Cardiac muscle cell (in vitro differentiated cells and primary cell): Measurements from ENCODE around the gene PCDH9. TPM values are rescaled to one million over a fixed set of nuclear protein-coding genes. Genes with fewer than 3 reads are reported as not detected.

Experiments
- DNase-seq, 2 donors: peaks; one replicate each; pipeline versions ENCODE4 v3.0.0 to v3.0.0-alpha.2; 2010 to 2017; ENCODE audit warnings: low read depth in 1 of 2, low spot score in 1 of 2
- H3K27ac ChIP-seq: fragments of 200-600 bp; sonication (generic); 2 replicates; pipeline ENCODE4 v1.5.1; 2016
- H3K27me3 ChIP-seq: fragments of 200-600 bp; sonication (generic); 2 replicates; pipeline ENCODE4 v1.6.0; 2016; ENCODE audit warnings: control low read depth
- H3K36me3 ChIP-seq: fragments of 200-600 bp; sonication (generic); 2 replicates; pipeline ENCODE4 v1.5.1; 2016; ENCODE audit warnings: control low read depth
- H3K4me1 ChIP-seq: fragments of 200-600 bp; sonication (generic); 2 replicates; pipeline ENCODE4 v1.8.1; 2017; ENCODE audit warnings: low read depth, mild to moderate bottlenecking, mixed run types
- H3K4me3 ChIP-seq: fragments of 200-600 bp; sonication (generic); 2 replicates; pipeline ENCODE4 v1.5.1; 2016; ENCODE audit warnings: mild to moderate bottlenecking
- H3K9me3 ChIP-seq: fragments of 200-600 bp; sonication (generic); 2 replicates; pipeline ENCODE4 v1.5.1; 2017; ENCODE audit warnings: low read depth, mild to moderate bottlenecking, control low read depth
- CTCF ChIP-seq: IDR thresholded peaks from 2 replicates; pipeline ENCODE4 v1.5.1; 2012; ENCODE audit warnings: low read depth, mild to moderate bottlenecking, low read length
- polyA plus RNA-seq: library from polyadenylated mRNA; unstranded; fragments of >200 nt; fragmentation: Nextera tagmentation; extraction: Ambion mirVana; gene quantifications from 2 replicates; pipeline ENCODE4 v1.2.1, GENCODE V29; 2016
- total RNA-seq: library from RNA; depleted of rRNA; stranded (reverse); fragments of >200 nt; gene quantifications from 2 replicates; pipeline ENCODE4 v1.2.3, GENCODE V29; 2016

The PCDH9 gene
- total and polyA plus RNA-seq, 2 experiments from 2014 or later: 1.6 to 2.3 TPM

- Histone ChIP-seq H3K27ac (no peak overlapping the region), H3K27me3 (no peaks in the 10 kb centered on the region), H3K4me1 (no peaks in the 10 kb centered on the region), H3K36me3 (no peaks in the 10 kb centered on the region), H3K4me3 (no peak overlapping the region), H3K9me3 (no peaks in the 10 kb centered on the region)
- no peak for DNase-seq
- no peak for TF ChIP-seq CTCF
Observed at GRCh38 chr13:66803808-66804456, 426.2 kb downstream of the PCDH9 start.

- Histone ChIP-seq H3K4me1 (no peaks in the 10 kb centered on the region), H3K27me3 (no peaks in the 10 kb centered on the region), H3K27ac (no peak overlapping the region), H3K9me3 (no peaks in the 10 kb centered on the region), H3K36me3 (no peaks in the 10 kb centered on the region), H3K4me3 (no peak overlapping the region)
- DNase-seq: no peak
- TF ChIP-seq CTCF: no peak
Observed at GRCh38 chr13:66803013-66803807, 426.9 kb downstream of the PCDH9 start.

- no peaks in the 10 kb centered on the region for H3K36me3 ChIP-seq
- H3K27ac ChIP-seq: no peak overlapping the region
- no peaks in the 10 kb centered on the region for H3K27me3 ChIP-seq
- no peaks in the 10 kb centered on the region for H3K9me3 ChIP-seq
- no peak overlapping the region for H3K4me3 ChIP-seq
- DNase-seq: no peak
- TF ChIP-seq CTCF: no peak
- H3K4me1 ChIP-seq: no peaks in the 10 kb centered on the region
Observed at GRCh38 chr13:66795636-66796035, 434.5 kb downstream of the PCDH9 start.

GRCh38 chr13:66794340-66795031, 435.6 kb downstream of the PCDH9 start:
- Histone ChIP-seq H3K9me3 (no peaks in the 10 kb centered on the region), H3K27me3 (no peaks in the 10 kb centered on the region), H3K36me3 (no peaks in the 10 kb centered on the region), H3K4me1 (no peaks in the 10 kb centered on the region), H3K4me3 (no peak overlapping the region), H3K27ac (no peak overlapping the region)
- TF ChIP-seq CTCF: no peak
- DNase-seq: no peak

GRCh38 chr13:66790861-66791260, 439.3 kb downstream of the PCDH9 start:
- DNase-seq: no peak
- Histone ChIP-seq H3K4me3 (no peak overlapping the region), H3K36me3 (no peaks in the 10 kb centered on the region), H3K27me3 (no peaks in the 10 kb centered on the region), H3K9me3 (no peaks in the 10 kb centered on the region), H3K27ac (no peak overlapping the region), H3K4me1 (no peaks in the 10 kb centered on the region)
- TF ChIP-seq CTCF: no peak
